HG03025 (cell line): Measurements from ENCODE around the gene PLXDC1.
"Not testable (repeated sequence)": the region's sequence is repeated elsewhere in the genome, so short reads cannot be mapped to it uniquely, and the experiment has no call there.

Experiments used
- ATAC-seq: cut with Tn5 transposase; IDR thresholded peaks from one replicate; pipeline ENCODE4 v1.9.1; 2021; ENCODE audit warnings: mild to moderate bottlenecking, moderate library complexity; ENCODE audit not compliant: unreplicated experiment, low FRiP score

Gene PLXDC1

DNA sequence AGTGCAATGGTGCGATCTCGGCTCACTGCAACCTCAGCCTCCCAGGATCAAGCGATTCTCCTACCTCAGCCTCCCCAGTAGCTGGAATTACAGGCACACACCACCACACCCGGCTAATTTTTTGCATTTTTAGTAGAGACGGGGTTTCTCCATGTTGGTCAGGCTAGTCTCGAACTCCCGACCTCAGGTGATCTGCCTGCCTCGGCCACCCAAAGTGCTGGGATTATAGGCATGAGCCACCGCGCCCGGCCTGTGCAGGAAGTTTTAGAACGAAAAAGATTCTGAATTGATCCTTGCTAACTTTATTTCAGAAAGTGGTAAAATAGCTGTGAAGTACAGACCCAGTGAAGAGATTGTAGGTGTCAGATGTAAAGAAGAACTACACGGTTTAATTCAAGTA, 125.1 kb downstream of the PLXDC1 start:
- not testable (repeated sequence) for ATAC-seq

GRCh38 chr17:39022924-39023323, 128.5 kb downstream of the PLXDC1 start:
- no peak for ATAC-seq

GRCh38 chr17:39020037-39020436, 131.4 kb downstream of the PLXDC1 start:
- not testable (repeated sequence) for ATAC-seq

- no peak for ATAC-seq
Observed at GRCh38 chr17:39018267-39019134, 132.9 kb downstream of the PLXDC1 start.

GRCh38 chr17:39016193-39017153, 135.0 kb downstream of the PLXDC1 start:
- ATAC-seq: no peak

DNA sequence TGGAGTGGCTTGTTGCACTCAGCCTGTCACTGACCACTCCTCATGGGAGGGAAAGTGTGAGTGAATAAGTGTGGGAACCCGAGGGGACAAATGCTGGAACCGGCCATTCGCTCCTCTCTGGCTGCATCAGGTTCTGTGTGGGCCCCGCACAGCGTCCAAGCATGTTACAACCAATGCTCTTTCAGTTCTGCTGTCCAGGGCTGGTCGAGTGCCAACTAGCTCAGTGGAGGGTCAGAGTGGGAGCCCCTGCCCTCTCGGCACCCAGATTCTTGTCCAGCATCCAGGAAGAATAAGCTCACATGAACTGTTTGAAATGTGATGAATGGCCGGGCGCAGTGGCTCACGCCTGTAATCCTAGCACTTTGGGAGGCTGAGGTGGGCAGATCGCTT, 135.9 kb downstream of the PLXDC1 start:
- no peak for ATAC-seq

GRCh38 chr17:39014795-39015545, 136.5 kb downstream of the PLXDC1 start:
- no peak for ATAC-seq

DNA sequence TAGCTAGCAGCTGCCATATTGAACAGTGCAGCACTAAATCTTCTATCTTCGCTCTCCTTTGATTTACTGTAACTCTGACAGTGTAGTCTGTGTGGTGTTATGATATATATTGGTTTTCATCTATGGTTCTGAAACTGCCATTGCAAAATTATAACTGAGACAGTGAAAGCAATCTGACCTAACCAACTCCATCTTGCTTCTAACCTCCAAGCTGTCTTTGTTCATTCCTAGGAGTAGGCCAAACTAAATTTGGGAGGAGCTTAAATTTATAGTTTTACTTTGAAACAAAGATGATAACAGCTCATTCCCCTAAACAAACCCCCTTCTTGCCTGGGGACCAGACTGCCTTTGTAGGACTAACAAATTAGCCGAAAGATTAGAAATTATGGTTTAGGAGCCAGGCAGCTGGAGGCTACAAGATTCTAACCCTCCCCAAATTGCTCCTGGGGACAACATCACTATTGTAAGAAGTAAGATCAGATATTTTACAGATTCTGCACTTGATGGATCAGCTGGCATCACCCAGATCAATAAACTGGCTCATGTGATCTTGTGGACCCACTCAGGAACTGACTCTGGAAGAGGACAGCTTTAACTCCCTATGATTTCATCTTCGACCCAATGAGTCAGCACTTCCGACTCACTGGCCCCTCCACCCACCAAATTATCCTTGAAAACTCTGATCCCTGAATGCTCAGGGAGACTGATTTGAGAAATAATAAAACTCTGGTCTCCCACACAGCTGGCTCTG, 137.2 kb downstream of the PLXDC1 start:
- ATAC-seq: no peak
